Brain microvascular endothelial cell (primary cell): Measurements from ENCODE around the gene MRS2.

Source experiments
- DNase-seq: peaks from one replicate; pipeline ENCODE4 v3.0.0-alpha.2; 2020
- H3K27ac ChIP-seq: fragments of 250-450 bp; sonication (Bioruptor Pico); 2 replicates; pipeline ENCODE4 v1.5.1; 2020; ENCODE audit warnings: mild to moderate bottlenecking, moderate library complexity
- H3K27me3 ChIP-seq: fragments of 250-450 bp; sonication (Bioruptor Pico); replicated peaks from 2 replicates; pipeline ENCODE4 v1.5.1; 2020; ENCODE audit warnings: mild to moderate bottlenecking
- H3K36me3 ChIP-seq: fragments of 250-450 bp; sonication (Bioruptor Pico); replicated peaks from 2 replicates; pipeline ENCODE4 v1.5.1; 2020; ENCODE audit warnings: mild to moderate bottlenecking
- H3K4me3 ChIP-seq: 2 replicates; pipeline ENCODE4 v1.5.1; 2011; ENCODE audit warnings: low read depth, mild to moderate bottlenecking, control low read depth, low read length, moderate library complexity
- CTCF ChIP-seq: IDR thresholded peaks from 2 replicates; pipeline ENCODE4 v1.5.1; 2011; ENCODE audit warnings: low read depth, mild to moderate bottlenecking, moderate library complexity, low read length, control low read depth, inconsistent platforms; ENCODE audit errors: missing control alignments
- in situ Hi-C: cut with HindIII; loops from 2 replicates; pipeline ENCODE4 v1.10.0; 2017; ENCODE audit warnings: low sequenced_read_pairs, low pct_ligation_motif_present

The MRS2 gene

GRCh38 chr6:24464253-24465038 is 61.7 kb downstream of the MRS2 start:
- in situ Hi-C loops = no loop called here
- Histone ChIP-seq H3K4me3 (no peak overlapping the region), H3K27ac (no peak overlapping the region), H3K36me3 (no peaks in the 10 kb centered on the region), H3K27me3 (no peaks in the 10 kb centered on the region)
- TF ChIP-seq CTCF = no peak
- no peak for DNase-seq

- H3K27me3 ChIP-seq = no peaks in the 10 kb centered on the region
- no peak for TF ChIP-seq CTCF
- no peaks in the 10 kb centered on the region for H3K36me3 ChIP-seq
- H3K27ac ChIP-seq = no peak overlapping the region
- no peak for DNase-seq
- H3K4me3 ChIP-seq = no peak overlapping the region
- in situ Hi-C loops = no loop called here
Observed at GRCh38 chr6:24469811-24470210, 67.1 kb downstream of the MRS2 start.

GRCh38 chr6:24472181-24472580 is 69.4 kb downstream of the MRS2 start:
- Histone ChIP-seq H3K27me3 (no peaks in the 10 kb centered on the region), H3K36me3 (no peaks in the 10 kb centered on the region), H3K4me3 (no peak overlapping the region), H3K27ac (no peak overlapping the region)
- in situ Hi-C loops = no loop called here
- DNase-seq = no peak
- TF ChIP-seq CTCF = no peak
